GM12872 (cell line): ENCODE results near the gene VAC14.

Source experiments
- TF ChIP-seq, protein P1 (sequence below): IDR thresholded peaks from 3 replicates; pipeline ENCODE4 v1.5.1; 2011; ENCODE audit warnings: low read depth, mild to moderate bottlenecking, low read length, moderate library complexity; ENCODE audit not compliant: insufficient read depth

VAC14 gene

GRCh38 chr16:70661918-70662641 lies 138.9 kb downstream of the VAC14 start:
- TF ChIP-seq, protein P1, sequence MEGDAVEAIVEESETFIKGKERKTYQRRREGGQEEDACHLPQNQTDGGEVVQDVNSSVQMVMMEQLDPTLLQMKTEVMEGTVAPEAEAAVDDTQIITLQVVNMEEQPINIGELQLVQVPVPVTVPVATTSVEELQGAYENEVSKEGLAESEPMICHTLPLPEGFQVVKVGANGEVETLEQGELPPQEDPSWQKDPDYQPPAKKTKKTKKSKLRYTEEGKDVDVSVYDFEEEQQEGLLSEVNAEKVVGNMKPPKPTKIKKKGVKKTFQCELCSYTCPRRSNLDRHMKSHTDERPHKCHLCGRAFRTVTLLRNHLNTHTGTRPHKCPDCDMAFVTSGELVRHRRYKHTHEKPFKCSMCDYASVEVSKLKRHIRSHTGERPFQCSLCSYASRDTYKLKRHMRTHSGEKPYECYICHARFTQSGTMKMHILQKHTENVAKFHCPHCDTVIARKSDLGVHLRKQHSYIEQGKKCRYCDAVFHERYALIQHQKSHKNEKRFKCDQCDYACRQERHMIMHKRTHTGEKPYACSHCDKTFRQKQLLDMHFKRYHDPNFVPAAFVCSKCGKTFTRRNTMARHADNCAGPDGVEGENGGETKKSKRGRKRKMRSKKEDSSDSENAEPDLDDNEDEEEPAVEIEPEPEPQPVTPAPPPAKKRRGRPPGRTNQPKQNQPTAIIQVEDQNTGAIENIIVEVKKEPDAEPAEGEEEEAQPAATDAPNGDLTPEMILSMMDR, result no peak

DNA sequence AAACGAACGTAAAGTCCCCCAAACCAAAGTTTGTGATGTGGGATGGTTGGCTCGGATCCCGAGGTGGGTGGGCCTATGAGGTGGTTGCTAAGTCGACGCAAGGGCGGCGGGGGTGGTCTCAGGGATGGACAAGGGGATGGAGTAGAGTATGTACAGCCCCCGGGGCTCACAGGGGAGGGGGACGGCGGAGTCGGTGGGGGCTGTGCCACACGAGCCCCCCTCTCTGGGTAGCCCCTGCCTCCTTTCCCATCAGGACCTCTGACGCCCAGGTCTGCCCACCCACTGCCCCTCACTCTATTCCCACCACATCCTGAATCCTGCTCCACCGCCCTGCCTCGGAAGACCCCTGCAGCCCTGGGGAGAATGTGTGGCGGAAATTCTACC lies 139.4 kb downstream of the VAC14 start:
- TF ChIP-seq, protein P1, result no peak

DNA sequence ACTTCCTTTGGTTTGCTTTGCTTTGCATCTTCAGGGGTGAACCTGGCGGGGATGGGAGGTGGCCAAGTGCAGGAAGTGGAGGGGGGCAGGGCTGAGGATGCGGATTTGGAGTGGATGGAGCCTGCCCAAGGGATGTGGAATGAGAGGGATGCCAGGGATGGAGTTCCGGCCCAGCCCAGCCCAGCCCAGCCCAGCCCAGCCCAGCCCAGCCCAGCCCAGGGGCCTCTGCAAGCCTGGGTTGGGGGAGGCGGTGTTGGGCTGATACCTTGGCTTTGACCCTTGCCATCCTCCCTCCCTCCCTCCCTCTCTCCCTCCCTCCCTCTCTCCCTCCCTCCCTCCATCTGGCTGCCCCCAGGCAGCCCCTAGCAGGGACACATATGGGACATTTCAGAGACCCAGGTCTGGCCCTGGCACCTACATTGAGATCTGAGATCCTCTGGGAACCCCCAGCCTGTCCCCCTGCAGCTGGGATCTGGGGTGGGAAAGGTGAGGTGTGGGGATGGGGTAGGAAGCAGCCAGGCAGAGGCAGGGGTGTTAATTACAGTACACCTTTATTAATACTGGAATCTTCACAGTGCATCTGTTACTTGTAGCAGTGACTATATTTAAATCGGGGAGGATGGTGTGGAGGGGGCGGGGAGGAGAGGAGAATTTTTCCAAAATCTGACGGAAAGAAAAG lies 140.1 kb downstream of the VAC14 start:
- TF ChIP-seq, protein P1, result no peak

DNA sequence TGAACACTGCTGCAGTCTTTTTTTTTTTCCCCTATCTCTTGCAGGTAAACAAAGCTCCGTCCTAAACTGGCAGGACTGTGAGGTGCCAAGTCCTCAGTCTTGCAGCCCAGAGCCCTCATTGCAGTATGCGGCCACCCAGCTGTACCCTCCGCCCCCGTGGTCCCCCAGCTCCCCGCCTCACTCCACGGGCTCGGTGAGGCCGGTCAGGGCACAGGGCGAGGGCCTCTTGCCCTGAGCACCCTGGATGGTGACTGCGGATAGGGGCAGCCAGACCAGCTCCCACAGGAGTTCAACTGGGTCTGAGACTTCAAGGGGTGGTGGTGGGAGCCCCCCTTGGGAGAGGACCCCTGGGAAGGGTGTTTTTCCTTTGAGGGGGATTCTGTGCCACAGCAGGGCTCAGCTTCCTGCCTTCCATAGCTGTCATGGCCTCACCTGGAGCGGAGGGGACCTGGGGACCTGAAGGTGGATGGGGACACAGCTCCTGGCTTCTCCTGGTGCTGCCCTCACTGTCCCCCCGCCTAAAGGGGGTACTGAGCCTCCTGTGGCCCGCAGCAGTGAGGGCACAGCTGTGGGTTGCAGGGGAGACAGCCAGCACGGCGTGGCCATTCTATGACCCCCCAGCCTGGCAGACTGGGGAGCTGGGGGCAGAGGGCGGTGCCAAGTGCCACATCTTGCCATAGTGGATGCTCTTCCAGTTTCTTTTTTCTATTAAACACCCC lies 140.8 kb downstream of the VAC14 start:
- TF ChIP-seq, protein P1, result no peak

- TF ChIP-seq, protein P1, result no peak
Measured at GRCh38 chr16:70659546-70659945, 141.4 kb downstream of the VAC14 start.

- TF ChIP-seq, protein P1, result no peak
Measured at GRCh38 chr16:70658921-70659320, 142.0 kb downstream of the VAC14 start.

DNA sequence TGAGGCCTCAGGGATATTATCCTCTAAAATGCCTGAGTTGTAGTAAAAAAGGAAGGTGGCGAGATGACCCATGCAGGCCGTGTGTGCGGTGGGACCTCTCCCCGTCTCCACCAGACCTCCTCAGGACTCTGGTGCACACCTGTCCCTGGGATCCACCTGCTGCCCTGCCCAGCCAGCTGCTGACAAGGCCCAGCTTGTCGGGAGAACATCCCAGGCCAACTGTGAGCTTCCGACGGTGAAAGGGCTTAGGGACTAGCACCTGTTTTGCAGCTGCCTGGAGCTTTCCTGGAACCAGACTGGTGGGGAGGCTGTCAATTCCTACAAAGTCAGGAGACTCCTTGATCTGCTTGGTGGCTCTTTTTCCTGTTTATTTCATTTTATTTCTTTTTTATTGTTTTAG lies 143.0 kb downstream of the VAC14 start:
- TF ChIP-seq, protein P1, result no peak
